BJ (cell line): ENCODE results near the gene GNB1. TPM values are rescaled to one million over a fixed set of nuclear protein-coding genes. Genes with fewer than 3 reads are reported as not detected.

Experiments
- CTCF ChIA-PET: fragments of 350-600 bp; formaldehyde crosslinking; extraction: SDS; loops from one replicate; lab custom pipeline; 2021; ENCODE audit warnings: antibody characterized with exemption, inconsistent platforms; lab: Yijun Ruan, JAX
- POLR2A ChIA-PET: fragments of 300-600 bp; sonication (Branson Sonifier 250); formaldehyde crosslinking; extraction: SDS; loops from one replicate; lab custom pipeline; 2021; ENCODE audit warnings: antibody characterized with exemption; lab: Charles Lee
- DNase-seq: peaks from one replicate; pipeline ENCODE4 v3.0.0-alpha.2; 2011; ENCODE audit warnings: low read depth
- H3K27me3 ChIP-seq: 2 replicates; pipeline ENCODE4 v1.6.0; 2011; ENCODE audit warnings: low read length; ENCODE audit not compliant: control insufficient read depth, insufficient read depth
- H3K36me3 ChIP-seq: 2 replicates; pipeline ENCODE4 v1.5.1; 2011; ENCODE audit warnings: low read length; ENCODE audit not compliant: control insufficient read depth, insufficient read depth
- H3K4me3 ChIP-seq: 2 replicates; pipeline ENCODE4 v1.5.1; 2011; ENCODE audit warnings: low read depth, mild to moderate bottlenecking, control low read depth, low read length
- CTCF ChIP-seq: IDR thresholded peaks from 2 replicates; pipeline ENCODE4 v1.5.1; 2011; ENCODE audit warnings: low read depth, mild to moderate bottlenecking, control low read depth, inconsistent platforms, low read length, moderate library complexity; ENCODE audit not compliant: insufficient read depth
- polyA plus RNA-seq: library from polyadenylated mRNA; depleted of rRNA; stranded (reverse); fragments of >200 nt; gene quantifications from 2 replicates; pipeline ENCODE4 v1.2.3, GENCODE V29; 2011

The GNB1 gene
- polyA plus RNA-seq, 1 experiment: 566 TPM

DNA sequence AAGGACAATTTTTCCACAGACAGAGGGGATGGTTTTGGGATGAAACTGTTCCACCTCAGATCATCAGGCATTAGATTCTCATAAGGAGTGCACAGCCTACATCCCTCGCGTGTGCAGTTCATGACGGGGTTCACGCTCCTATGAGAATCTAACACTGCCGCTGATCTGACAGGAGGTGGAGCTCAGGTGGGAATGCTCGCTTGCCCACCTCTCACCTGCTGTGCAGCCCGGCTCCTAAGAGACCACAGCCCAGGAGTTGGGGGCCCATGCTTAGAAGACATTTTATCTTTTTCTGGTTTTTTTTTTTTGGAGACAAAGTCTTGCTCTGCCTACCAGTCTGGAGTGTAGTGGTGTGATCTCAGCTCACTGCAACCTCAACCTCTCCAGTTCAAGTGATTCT, 16.0 kb downstream of the GNB1 start:
- POLR2A ChIA-PET: no interaction called here
- Histone ChIP-seq H3K36me3 (peaks cover 8% of the 10 kb centered on the region), H3K27me3 (no peaks in the 10 kb centered on the region), H3K4me3 (no peak overlapping the region)
- no peak for DNase-seq
- no peak for TF ChIP-seq CTCF
- CTCF ChIA-PET: interaction anchor here (0.8 kb wide), 1 partner anchor 12 kb away, joined by 4 read pairs; no protein-coding TSS in a partner anchor

DNA sequence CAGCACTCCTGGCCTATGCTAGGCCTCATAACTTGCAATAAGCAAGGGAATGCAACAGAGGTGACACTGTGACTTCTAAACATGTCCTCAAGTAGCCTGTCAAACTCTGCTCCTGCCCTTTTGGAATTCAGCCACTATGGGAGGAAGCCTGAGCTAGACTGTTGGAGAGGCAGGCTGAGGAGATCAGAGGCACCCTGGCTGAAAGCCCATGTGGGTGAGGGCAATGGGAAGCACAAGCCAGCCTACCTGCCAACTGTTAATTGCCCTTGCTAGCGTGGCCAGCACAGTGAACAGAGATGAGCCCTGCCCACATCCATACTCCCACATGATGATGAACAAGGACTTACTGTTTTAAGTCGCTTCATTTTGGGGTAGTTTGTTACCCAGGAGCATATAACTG, 17.7 kb downstream of the GNB1 start:
- POLR2A ChIA-PET: no interaction called here
- no peak for DNase-seq
- Histone ChIP-seq H3K27me3 (no peaks in the 10 kb centered on the region), H3K36me3 (peaks cover 8% of the 10 kb centered on the region), H3K4me3 (no peak overlapping the region)
- CTCF ChIA-PET: no interaction called here
- no peak for TF ChIP-seq CTCF

GRCh38 chr1:1872329-1872994, 18.4 kb downstream of the GNB1 start:
- ChIA-PET CTCF (interaction anchor here (1.3 kb wide), 1 partner anchor 11 kb away, joined by 4 read pairs; no protein-coding TSS in a partner anchor), POLR2A (no interaction called here)
- no peak for TF ChIP-seq CTCF
- no peak overlapping the region for H3K4me3 ChIP-seq
- H3K27me3 ChIP-seq: no peaks in the 10 kb centered on the region
- H3K36me3 ChIP-seq: peaks cover 8% of the 10 kb centered on the region
- no peak for DNase-seq

DNA sequence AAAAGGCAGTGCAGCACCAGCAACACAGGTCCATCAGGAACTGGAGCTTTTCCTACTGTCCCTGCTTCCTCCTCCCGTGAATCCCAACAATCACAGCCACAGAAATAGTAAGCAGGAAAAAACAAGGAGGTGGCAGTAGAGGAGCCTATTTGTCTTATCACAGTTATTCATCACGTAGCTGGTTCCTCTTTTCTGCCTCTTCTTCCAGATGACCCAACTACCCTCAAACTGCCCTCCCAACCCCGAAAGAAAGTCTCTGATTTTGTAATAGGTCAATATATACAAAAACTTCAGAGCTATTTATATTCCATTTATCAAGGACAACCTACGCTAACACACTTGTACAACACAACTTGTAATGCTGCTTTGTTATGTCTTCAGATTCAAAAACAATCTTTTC, 21.4 kb downstream of the GNB1 start:
- ChIA-PET POLR2A (no interaction called here), CTCF (interaction anchor here (0.8 to 2.2 kb wide), 3 partner anchors 11 to 37 kb away, joined by 3 to 6 read pairs (median 3); no protein-coding TSS in a partner anchor)
- no peaks in the 10 kb centered on the region for H3K27me3 ChIP-seq
- no peak overlapping the region for H3K4me3 ChIP-seq
- peaks cover 5% of the 10 kb centered on the region for H3K36me3 ChIP-seq
- no peak for TF ChIP-seq CTCF
- DNase-seq: no peak

DNA sequence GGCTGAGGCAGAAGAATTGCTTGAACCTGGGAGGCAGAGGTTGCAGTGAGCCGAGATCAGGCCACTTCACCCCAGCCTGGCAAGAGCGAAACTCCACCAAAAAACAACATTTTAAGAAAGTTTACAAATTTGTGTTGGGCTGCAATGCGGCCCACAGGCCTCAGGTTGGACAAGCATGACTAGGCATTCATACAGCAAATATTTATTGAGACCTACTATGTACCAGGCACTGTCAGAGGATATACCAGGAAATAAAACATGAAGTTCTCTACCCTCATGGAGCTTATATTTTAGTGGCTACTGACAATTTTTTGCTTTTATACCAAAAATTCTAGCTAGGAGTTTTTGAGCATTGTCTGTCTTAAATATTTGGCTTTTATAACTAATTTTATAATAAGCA, 23.7 kb downstream of the GNB1 start:
- POLR2A ChIA-PET: no interaction called here
- no peak for DNase-seq
- no peak for TF ChIP-seq CTCF
- Histone ChIP-seq H3K4me3 (no peak overlapping the region), H3K36me3 (no peaks in the 10 kb centered on the region; the same call in 1 of the 2 replicates), H3K27me3 (no peaks in the 10 kb centered on the region)
- CTCF ChIA-PET: no interaction called here
